H1 (cell line): ENCODE data around the gene TBC1D13. TPM values are rescaled to one million over a fixed set of nuclear protein-coding genes. Genes with fewer than 3 reads are reported as not detected.

Experiments
- CTCF ChIA-PET: fragments of 300-600 bp; sonication (Branson Sonifier 250); formaldehyde crosslinking; loops from one replicate; lab custom pipeline; 2021; ENCODE audit not compliant: partially characterized antibody; lab: Charles Lee
- POLR2A ChIA-PET: fragments of 300-600 bp; sonication (Branson Sonifier 250); formaldehyde crosslinking; loops from one replicate; lab custom pipeline; 2021; ENCODE audit warnings: inconsistent platforms; ENCODE audit not compliant: partially characterized antibody; lab: Charles Lee
- DNase-seq, 2 experiments: peaks; one replicate each; pipeline versions ENCODE4 v3.0.0 to v3.0.0-alpha.2; 2010 to 2022; ENCODE audit warnings: low spot score in 2 of 2, low read depth in 1 of 2, mixed read lengths in 1 of 2
- FAIRE-seq: peaks from 2 replicates; lab custom pipeline; 2011; peaks lifted over from hg19 to GRCh38; lab: Jason Lieb, UNC
- H2AFZ ChIP-seq: 2 replicates; pipeline ENCODE4 v1.8.1; 2012; ENCODE audit warnings: low read length, inconsistent platforms
- H2AK5ac ChIP-seq: 2 replicates; pipeline ENCODE4 v1.6.1; 2013; ENCODE audit warnings: low read depth, low read length
- H2BK120ac ChIP-seq: replicated peaks from 2 replicates; pipeline ENCODE3; 2013; ENCODE audit warnings: low read depth, low read length, inconsistent platforms
- H2BK12ac ChIP-seq: 2 replicates; pipeline ENCODE4 v1.6.1; 2013; ENCODE audit warnings: low read depth, low read length
- H2BK15ac ChIP-seq: 2 replicates; pipeline ENCODE4 v1.6.1; 2013; ENCODE audit warnings: low read length
- H2BK20ac ChIP-seq: 2 replicates; pipeline ENCODE4 v1.6.1; 2013; ENCODE audit warnings: low read length
- H2BK5ac ChIP-seq: 2 replicates; pipeline ENCODE4 v1.6.1; 2013; ENCODE audit warnings: low read depth, low read length
- H3K14ac ChIP-seq: 2 replicates; pipeline ENCODE4 v1.6.1; 2013; ENCODE audit warnings: inconsistent platforms; ENCODE audit not compliant: insufficient read length
- H3K18ac ChIP-seq: 2 replicates; pipeline ENCODE4 v1.6.1; 2013; ENCODE audit warnings: low read length; ENCODE audit errors: extremely low read depth
- H3K23ac ChIP-seq: 2 replicates; pipeline ENCODE4 v1.6.1; 2013; ENCODE audit warnings: inconsistent platforms; ENCODE audit not compliant: insufficient read length
- H3K23me2 ChIP-seq: 2 replicates; pipeline ENCODE4 v1.6.1; 2013; ENCODE audit warnings: low read depth, low read length
- H3K27ac ChIP-seq: 2 replicates; pipeline ENCODE4 v1.6.1; 2011; ENCODE audit warnings: low read depth, low read length, inconsistent platforms
- H3K27me3 ChIP-seq, 4 experiments: replicated peaks in 1 of 4; 1 replicate in 1 of 4; 2 replicates in 3 of 4; pipeline versions ENCODE4 v1.6.1 to v1.8.1; 2011 to 2013; ENCODE audit warnings: low read length in 3 of 4, mild to moderate bottlenecking in 3 of 4, inconsistent platforms in 2 of 4, mixed read lengths in 2 of 4, moderate library complexity in 1 of 4; ENCODE audit not compliant: control insufficient read depth in 3 of 4, insufficient read depth in 3 of 4; ENCODE audit errors: extremely low read depth in 1 of 4
- H3K36me3 ChIP-seq, 4 experiments: 2 replicates each; pipeline versions ENCODE4 v1.6.1 to v1.8.1; 2011 to 2013; ENCODE audit warnings: mild to moderate bottlenecking in 4 of 4, low read length in 3 of 4, moderate library complexity in 2 of 4, control low read depth in 1 of 4, inconsistent platforms in 1 of 4; ENCODE audit not compliant: insufficient read depth in 4 of 4, control insufficient read depth in 2 of 4
- H3K4ac ChIP-seq: replicated peaks from 2 replicates; pipeline ENCODE3; 2013; ENCODE audit warnings: low read length, low read depth, mixed read lengths, inconsistent platforms; ENCODE audit not compliant: insufficient read length
- H3K4me1 ChIP-seq, 4 experiments: replicated peaks in 1 of 4; 1 replicate in 1 of 4; 2 replicates in 3 of 4; pipeline versions ENCODE4 v1.6.1 to v1.8.1; 2011 to 2013; ENCODE audit warnings: low read length in 3 of 4, inconsistent platforms in 2 of 4, mixed read lengths in 1 of 4; ENCODE audit not compliant: insufficient read depth in 4 of 4, control insufficient read depth in 3 of 4
- H3K4me2 ChIP-seq, 2 experiments: 2 replicates each; pipeline versions ENCODE4 v1.6.1 to v1.8.1; 2011 to 2013; ENCODE audit warnings: low read depth in 2 of 2, low read length in 2 of 2, control low read depth in 1 of 2, inconsistent platforms in 1 of 2, mild to moderate bottlenecking in 1 of 2; ENCODE audit not compliant: insufficient read depth in 1 of 2
- H3K4me3 ChIP-seq, 4 experiments: fragments of 200-600, 300-600 bp in 1 of 4; sonication (generic), shearing (Covaris generic), sonication (Bioruptor Twin) in 1 of 4; 2 replicates each; pipeline versions ENCODE4 v1.5.1 to v1.8.1; 2011 to 2016; ENCODE audit warnings: low read length in 4 of 4, low read depth in 3 of 4, control low read depth in 2 of 4, inconsistent platforms in 2 of 4, mild to moderate bottlenecking in 2 of 4, mixed read lengths in 1 of 4, moderate library complexity in 1 of 4; ENCODE audit not compliant: insufficient read depth in 2 of 4; ENCODE audit errors: extremely low read depth in 1 of 4
- H3K56ac ChIP-seq: replicated peaks from 2 replicates; pipeline ENCODE3; 2013; ENCODE audit warnings: low read depth, mild to moderate bottlenecking, mixed read lengths, low read length, inconsistent platforms; ENCODE audit not compliant: insufficient read length
- H3K79me1 ChIP-seq: 2 replicates; pipeline ENCODE4 v1.6.1; 2013; ENCODE audit warnings: low read depth, low read length, control low read depth
- H3K79me2 ChIP-seq, 2 experiments: 2 replicates each; pipeline versions ENCODE4 v1.6.1 to v1.8.1; 2012 to 2013; ENCODE audit warnings: low read length in 2 of 2, mild to moderate bottlenecking in 2 of 2, inconsistent platforms in 1 of 2; ENCODE audit not compliant: insufficient read depth in 2 of 2, control insufficient read depth in 1 of 2
- H3K9ac ChIP-seq, 4 experiments: replicated peaks in 1 of 4; 1 replicate in 1 of 4; 2 replicates in 3 of 4; pipeline versions ENCODE4 v1.6.1 to v1.8.1; 2011 to 2013; ENCODE audit warnings: low read depth in 3 of 4, low read length in 3 of 4, control low read depth in 2 of 4, mild to moderate bottlenecking in 2 of 4, moderate library complexity in 2 of 4, inconsistent platforms in 1 of 4; ENCODE audit errors: extremely low read depth in 1 of 4
- H3K9me3 ChIP-seq, 2 experiments: 2 replicates each; pipeline versions ENCODE4 v1.6.1 to v1.8.1; 2012 to 2013; ENCODE audit warnings: mild to moderate bottlenecking in 2 of 2, moderate library complexity in 2 of 2, control low read depth in 1 of 2, inconsistent platforms in 1 of 2, low read depth in 1 of 2, low read length in 1 of 2, mixed read lengths in 1 of 2; ENCODE audit not compliant: insufficient read depth in 2 of 2
- H4K20me1 ChIP-seq, 2 experiments: replicated peaks in 1 of 2; 2 replicates each; pipeline versions ENCODE3 to v1.8.1; 2011 to 2013; ENCODE audit warnings: inconsistent platforms in 2 of 2, low read length in 2 of 2, mild to moderate bottlenecking in 1 of 2; ENCODE audit not compliant: insufficient read depth in 2 of 2, control insufficient read depth in 1 of 2
- H4K5ac ChIP-seq: 2 replicates; pipeline ENCODE4 v1.6.1; 2013; ENCODE audit warnings: low read length, low read depth, mixed read lengths, inconsistent platforms; ENCODE audit not compliant: insufficient read length
- H4K8ac ChIP-seq: 2 replicates; pipeline ENCODE4 v1.8.0; 2013; ENCODE audit warnings: mild to moderate bottlenecking, moderate library complexity, low read length, inconsistent platforms; ENCODE audit not compliant: insufficient read depth; ENCODE audit errors: extremely low read depth
- H4K91ac ChIP-seq: replicated peaks from 2 replicates; pipeline ENCODE3; 2013; ENCODE audit warnings: low read length, mixed read lengths, inconsistent platforms; ENCODE audit not compliant: insufficient read length
- CREB1 ChIP-seq: IDR thresholded peaks from 2 replicates; pipeline ENCODE4 v1.6.1; 2012; ENCODE audit warnings: inconsistent platforms
- FOSL1 ChIP-seq: IDR thresholded peaks from 2 replicates; pipeline ENCODE4 v1.6.1; 2011; ENCODE audit warnings: mild to moderate bottlenecking, low read depth, low read length, moderate library complexity; ENCODE audit not compliant: insufficient read depth
- GABPA ChIP-seq: IDR thresholded peaks from 2 replicates; pipeline ENCODE4 v1.6.1; 2011; ENCODE audit warnings: mild to moderate bottlenecking, low read length, moderate library complexity, borderline replicate concordance; ENCODE audit not compliant: insufficient read depth
- GTF2F1 ChIP-seq: IDR thresholded peaks from 2 replicates; pipeline ENCODE4 v1.6.1; 2012; ENCODE audit warnings: low read depth, low read length, improper control_type of control experiment, borderline replicate concordance
- KDM1A ChIP-seq: fragments of 200-600, 300-600 bp; sonication (generic); IDR thresholded peaks from 2 replicates; pipeline ENCODE4 v1.7.1; 2016; ENCODE audit warnings: mild to moderate bottlenecking, low read length, borderline replicate concordance
- RAD21 ChIP-seq, 2 experiments: IDR thresholded peaks in 1 of 2; conservative IDR thresholded peaks in 1 of 2; 2 replicates each; pipeline ENCODE4 v1.6.1; 2011; ENCODE audit warnings: low read depth in 2 of 2, low read length in 2 of 2, improper control_type of control experiment in 1 of 2, inconsistent platforms in 1 of 2, mild to moderate bottlenecking in 1 of 2, moderate library complexity in 1 of 2
- SIN3A ChIP-seq, 2 experiments: IDR thresholded peaks in 1 of 2; conservative IDR thresholded peaks in 1 of 2; 2 replicates each; pipeline ENCODE4 v1.6.1; 2011 to 2012; ENCODE audit warnings: low read length in 2 of 2, improper control_type of control experiment in 1 of 2, low read depth in 1 of 2, mild to moderate bottlenecking in 1 of 2
- SIX5 ChIP-seq: IDR thresholded peaks from 2 replicates; pipeline ENCODE4 v1.6.1; 2011; ENCODE audit warnings: mild to moderate bottlenecking, low read depth, low read length
- WGBS, 2 experiments: shearing (Covaris generic) in 1 of 2; methylation state at CpG; one replicate each; pipeline versions ENCODE4 v1.1.6 to v1.1.7; 2013 to 2015; ENCODE audit warnings: low lambda C conversion rate in 2 of 2, mixed read lengths in 2 of 2, inconsistent platforms in 1 of 2, low coverage in 1 of 2, missing lambda C conversion rate in 1 of 2; ENCODE audit not compliant: insufficient replicate concordance in 2 of 2, insufficient coverage in 1 of 2, insufficient read length in 1 of 2; ENCODE audit errors: extremely low coverage in 1 of 2, missing lambda C conversion rate in 1 of 2; 5-methylcytosine and 5-hydroxymethylcytosine counted together
- polyA plus RNA-seq, 7 experiments: library from polyadenylated mRNA; depleted of rRNA in 3 of 7; stranded (reverse) in 5 of 7; unstranded in 2 of 7; fragments of >200 nt in 5 of 7; fragments of 200-250 nt in 2 of 7; gene quantifications; 1 replicate in 5 of 7; 2 replicates in 1 of 7; 4 replicates in 1 of 7; pipeline versions ENCODE4 v1.2.1 to v1.2.3, GENCODE V29; 2011 to 2013; ENCODE audit warnings: missing spikeins in 2 of 7, mixed read lengths in 2 of 7
- total RNA-seq: library from RNA; stranded (reverse); fragmentation: NEBNext Ultra II Directional; extraction: Animal tissue kit (Norgen Biotek cat#: 25700); gene quantifications from 2 replicates; pipeline ENCODE4 v1.2.1, GENCODE V29; 2021
- TF ChIP-seq, protein P1 (sequence below): IDR thresholded peaks from 2 replicates; pipeline ENCODE4 v1.6.1; 2012; ENCODE audit warnings: inconsistent platforms

TBC1D13 gene
- total and polyA plus RNA-seq, 2 of the 8 experiments (the other 6 are each of a cell fraction or from before 2014, with no cell fraction given): 21.3 to 24.7 TPM

GRCh38 chr9:128836509-128837145 is 49.6 kb downstream of the TBC1D13 start:
- Histone ChIP-seq H2BK5ac (no peak overlapping the region; the same call in 1 of the 2 replicates), H3K79me1 (no peaks in the 10 kb centered on the region), H3K36me3 (peaks cover 0 to 10% (median 4%) of the 10 kb centered on the region in 4 experiments; a peak in 5 of 8 replicates), H3K14ac (no peak overlapping the region), H3K4me1 (no peaks in the 10 kb centered on the region), H4K91ac (no peak overlapping the region), H3K23ac (no peak overlapping the region), H4K5ac (no peak overlapping the region), H3K18ac (no peak overlapping the region), H3K4me2 (no peak overlapping the region), H2BK12ac (no peak overlapping the region), H2AFZ (no peak overlapping the region), H3K23me2 (no peaks in the 10 kb centered on the region), H3K9me3 (no peaks in the 10 kb centered on the region), H3K56ac (no peak overlapping the region), H3K4ac (no peak overlapping the region), H4K8ac (no peak overlapping the region), H3K27ac (no peak overlapping the region), H2BK20ac (no peak overlapping the region), H3K4me3 (no peak overlapping the region), H3K27me3 (no peaks in the 10 kb centered on the region), H4K20me1 (peaks cover 0 to 4% of the 10 kb centered on the region in 2 experiments), H2BK120ac (no peak overlapping the region), H2BK15ac (no peak overlapping the region), H3K79me2 (no peaks in the 10 kb centered on the region), H2AK5ac (no peak overlapping the region), H3K9ac (no peak overlapping the region)
- DNase-seq (no peak), FAIRE-seq (no peak)
- ChIA-PET CTCF (interaction anchor here (0.6 kb wide), 1 partner anchor 37 kb away, joined by 3 read pairs; no protein-coding TSS in a partner anchor), POLR2A (no interaction called here)
- 78% methylated on average over 14 of the region's 14 CpGs; no CpG with 5 or more reads in 1 of the 2 experiments for WGBS, 2 experiments
- TF ChIP-seq KDM1A: no peak
- no peak for TF ChIP-seq GTF2F1
- no peak for TF ChIP-seq RAD21 (IDR thresholded peaks at IDR 0.05 in 1 of 2, conservative IDR thresholded peaks at IDR 0.05 in 1 of 2; ENCODE audit: low read depth in 2 of 2, low read length in 2 of 2)
- TF ChIP-seq GABPA: no peak
- no peak for TF ChIP-seq SIN3A (conservative IDR thresholded peaks at IDR 0.05 in 1 of 2, IDR thresholded peaks at IDR 0.05 in 1 of 2; ENCODE audit: low read depth in 1 of 2, low read length in 2 of 2)
- no peak for TF ChIP-seq CREB1
- TF ChIP-seq, protein P1, sequence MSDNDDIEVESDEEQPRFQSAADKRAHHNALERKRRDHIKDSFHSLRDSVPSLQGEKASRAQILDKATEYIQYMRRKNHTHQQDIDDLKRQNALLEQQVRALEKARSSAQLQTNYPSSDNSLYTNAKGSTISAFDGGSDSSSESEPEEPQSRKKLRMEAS: no peak
- TF ChIP-seq FOSL1: no peak
- TF ChIP-seq SIX5: no peak
